ENCODE measurements around the gene NAALADL1.

The NAALADL1 gene

DNA sequence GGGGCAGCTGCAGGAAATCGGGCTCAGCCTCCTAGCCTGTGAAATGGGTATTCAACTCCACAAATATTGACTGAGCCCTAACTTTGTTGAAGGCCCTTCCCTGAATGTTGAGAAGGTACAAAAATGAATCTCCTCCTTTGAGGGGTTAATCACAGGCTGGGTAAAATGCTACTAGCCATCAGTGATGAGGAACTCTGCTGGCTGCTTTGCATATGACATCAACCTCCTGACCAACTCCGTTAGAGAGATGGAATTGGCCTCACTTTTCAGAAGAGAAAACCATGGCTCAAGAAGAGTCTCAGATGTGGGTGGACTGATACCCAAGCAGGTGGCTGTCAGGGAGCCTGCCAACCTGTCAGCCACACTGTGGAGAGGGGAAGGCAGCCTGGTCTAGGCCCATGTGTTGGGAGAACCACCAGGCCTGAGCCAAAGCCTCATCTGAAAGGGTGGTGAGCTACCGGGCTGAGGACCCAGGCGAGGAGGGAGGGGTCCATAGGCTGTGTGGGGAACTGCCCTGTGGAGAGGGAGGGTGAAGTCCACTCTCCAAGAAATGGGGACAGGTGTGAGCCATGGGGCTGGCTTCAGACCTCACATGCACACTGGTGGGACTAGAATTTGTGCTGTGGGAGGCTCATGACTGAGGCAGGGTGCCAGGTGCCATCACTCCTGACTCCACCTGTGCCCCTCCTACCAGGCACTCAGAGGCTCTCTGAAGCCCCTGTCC lies 13.7 kb upstream of the NAALADL1 start:
- H3K4me3 ChIP-seq (ENCODE audit: low read depth, low read length), result no peak overlapping the region

DNA sequence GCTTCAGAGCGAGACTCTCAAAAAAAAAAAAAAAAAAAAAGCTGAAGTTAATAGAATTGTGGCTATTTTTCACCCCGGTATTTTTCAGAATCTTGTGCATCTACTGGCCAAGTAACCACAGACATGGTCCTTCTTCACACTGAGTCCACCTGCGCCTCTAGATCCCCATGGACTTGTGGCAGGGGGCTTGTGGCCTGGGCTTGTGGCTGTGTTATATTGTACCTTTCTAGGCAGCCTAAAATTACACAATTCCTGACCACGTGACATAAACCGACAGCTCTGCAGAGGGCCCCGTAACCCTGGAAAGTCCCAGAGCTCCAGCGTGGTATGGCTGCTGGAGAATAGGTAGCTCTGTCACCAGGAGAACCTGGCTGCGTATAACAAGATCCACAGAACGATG lies 10.9 kb upstream of the NAALADL1 start:
- in situ Hi-C loops (cut with HindIII; ENCODE audit: low sequenced_read_pairs), result no loop called here
- no peak overlapping the region for H3K4me3 ChIP-seq (ENCODE audit: low read depth, low read length)
- TF ChIP-seq, protein P1, sequence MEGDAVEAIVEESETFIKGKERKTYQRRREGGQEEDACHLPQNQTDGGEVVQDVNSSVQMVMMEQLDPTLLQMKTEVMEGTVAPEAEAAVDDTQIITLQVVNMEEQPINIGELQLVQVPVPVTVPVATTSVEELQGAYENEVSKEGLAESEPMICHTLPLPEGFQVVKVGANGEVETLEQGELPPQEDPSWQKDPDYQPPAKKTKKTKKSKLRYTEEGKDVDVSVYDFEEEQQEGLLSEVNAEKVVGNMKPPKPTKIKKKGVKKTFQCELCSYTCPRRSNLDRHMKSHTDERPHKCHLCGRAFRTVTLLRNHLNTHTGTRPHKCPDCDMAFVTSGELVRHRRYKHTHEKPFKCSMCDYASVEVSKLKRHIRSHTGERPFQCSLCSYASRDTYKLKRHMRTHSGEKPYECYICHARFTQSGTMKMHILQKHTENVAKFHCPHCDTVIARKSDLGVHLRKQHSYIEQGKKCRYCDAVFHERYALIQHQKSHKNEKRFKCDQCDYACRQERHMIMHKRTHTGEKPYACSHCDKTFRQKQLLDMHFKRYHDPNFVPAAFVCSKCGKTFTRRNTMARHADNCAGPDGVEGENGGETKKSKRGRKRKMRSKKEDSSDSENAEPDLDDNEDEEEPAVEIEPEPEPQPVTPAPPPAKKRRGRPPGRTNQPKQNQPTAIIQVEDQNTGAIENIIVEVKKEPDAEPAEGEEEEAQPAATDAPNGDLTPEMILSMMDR (IDR thresholded peaks at IDR 0.05; ENCODE audit: low read depth, low read length), result no peak
- DNase-seq (ENCODE audit: low read depth, low spot score), result no peak

More for the DNA sequence above, 13.7 kb upstream of the NAALADL1 start:
- TF ChIP-seq, protein P1 (IDR thresholded peaks at IDR 0.05; ENCODE audit: low read depth, low read length), result no peak
- in situ Hi-C loops (cut with HindIII; ENCODE audit: low sequenced_read_pairs), result no loop called here
- DNase-seq (ENCODE audit: low read depth, low spot score), result no peak

DNA sequence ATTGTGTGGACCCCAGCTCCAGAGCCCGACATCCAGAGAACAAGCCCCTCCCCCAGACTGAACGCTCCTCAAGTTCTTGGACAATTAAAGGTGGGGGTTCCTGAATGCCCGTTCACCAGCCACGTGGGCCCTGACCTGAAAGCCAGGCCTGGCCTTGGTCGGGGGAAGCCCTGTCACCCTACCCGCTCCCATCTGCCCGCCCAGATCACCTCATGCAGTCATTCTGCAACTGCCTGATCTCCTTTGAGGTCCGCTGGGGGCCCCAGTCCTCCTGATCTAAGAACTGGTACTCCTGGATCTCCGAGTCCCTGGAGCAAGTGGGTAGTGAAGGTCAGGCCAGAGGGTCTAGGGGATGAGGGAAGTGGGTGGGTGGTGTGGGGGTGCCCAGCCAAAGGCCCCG lies 9.1 kb upstream of the NAALADL1 start:
- in situ Hi-C loops (cut with HindIII; ENCODE audit: low sequenced_read_pairs), result no loop called here
- DNase-seq (ENCODE audit: low read depth, low spot score), result no peak
- TF ChIP-seq, protein P1 (IDR thresholded peaks at IDR 0.05; ENCODE audit: low read depth, low read length), result no peak
- H3K4me3 ChIP-seq (ENCODE audit: low read depth, low read length), result no peak overlapping the region

DNA sequence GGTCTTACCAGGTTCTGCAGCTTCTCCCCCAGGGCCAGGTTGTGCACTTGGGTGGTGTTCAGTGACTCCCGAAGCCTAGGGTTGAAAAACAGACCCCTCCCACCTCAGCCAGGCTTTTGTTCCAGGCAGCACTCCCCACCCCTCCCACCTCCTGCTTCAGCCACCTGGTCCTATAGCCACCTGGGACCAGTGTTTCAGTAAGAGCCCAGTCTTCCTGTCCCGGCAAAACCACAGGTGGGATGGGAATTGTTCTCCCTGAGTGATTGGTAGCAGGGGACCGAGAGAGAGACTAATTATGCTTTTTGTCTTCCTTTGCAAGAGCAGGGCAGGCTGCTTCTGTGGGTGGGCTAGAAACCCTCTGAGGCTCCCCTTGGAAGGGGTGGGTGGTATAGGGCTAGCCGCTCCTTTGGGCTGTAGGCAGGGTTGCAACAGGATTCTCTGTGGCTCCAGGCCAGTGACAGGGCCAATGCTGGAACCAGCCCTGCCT lies 8.5 kb upstream of the NAALADL1 start:
- H3K4me3 ChIP-seq (ENCODE audit: low read depth, low read length), result no peak overlapping the region
- TF ChIP-seq, protein P1 (IDR thresholded peaks at IDR 0.05; ENCODE audit: low read depth, low read length), result no peak
- in situ Hi-C loops (cut with HindIII; ENCODE audit: low sequenced_read_pairs), result no loop called here
- no peak for DNase-seq (ENCODE audit: low read depth, low spot score)

DNA sequence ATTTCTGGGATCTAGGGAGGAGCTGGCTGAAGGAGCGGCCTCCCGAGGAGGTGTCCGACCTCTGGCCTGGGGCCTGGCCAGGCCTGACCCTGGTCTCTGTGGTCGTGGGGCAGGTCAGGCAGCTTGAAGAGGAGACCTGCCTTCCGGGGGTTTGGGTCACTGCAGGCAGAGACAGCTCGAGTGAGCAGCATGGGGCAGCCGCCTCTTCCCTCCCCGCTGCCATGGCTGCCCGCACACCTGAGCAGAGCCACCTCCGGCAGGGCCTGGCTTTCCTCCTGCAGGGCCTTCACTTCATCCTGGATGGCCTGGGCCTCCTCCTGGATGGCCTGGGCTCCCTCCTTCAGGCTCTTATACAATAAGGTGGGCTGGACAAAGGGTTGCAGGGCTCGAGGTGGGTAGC lies 8.0 kb upstream of the NAALADL1 start:
- no peak overlapping the region for H3K4me3 ChIP-seq (ENCODE audit: low read depth, low read length)
- DNase-seq (ENCODE audit: low read depth, low spot score), result no peak
- TF ChIP-seq, protein P1 (IDR thresholded peaks at IDR 0.05; ENCODE audit: low read depth, low read length), result no peak
- in situ Hi-C loops (cut with HindIII; ENCODE audit: low sequenced_read_pairs), result no loop called here

DNA sequence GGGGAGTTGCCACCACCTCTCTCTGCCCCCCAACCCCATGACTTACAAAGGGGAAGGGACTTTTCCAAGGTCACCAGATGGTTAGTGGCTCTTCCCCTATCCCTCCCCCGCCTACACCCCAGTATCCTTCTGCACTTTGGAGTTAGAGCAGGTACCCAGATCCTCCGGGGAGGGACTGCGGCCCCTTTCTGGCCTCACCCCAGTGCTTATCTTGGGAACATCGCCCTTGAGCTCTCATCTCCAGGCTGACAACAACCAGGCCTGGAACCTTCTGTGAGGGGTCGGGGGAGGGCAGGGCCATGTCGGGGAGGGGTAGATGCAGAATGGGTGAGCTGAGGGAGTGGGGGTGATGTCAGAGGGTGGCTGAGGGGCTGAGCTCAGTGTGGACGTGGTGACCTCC lies 7.5 kb upstream of the NAALADL1 start:
- DNase-seq (ENCODE audit: low read depth, low spot score), result no peak
- no peak overlapping the region for H3K4me3 ChIP-seq (ENCODE audit: low read depth, low read length)
- in situ Hi-C loops (cut with HindIII; ENCODE audit: low sequenced_read_pairs), result no loop called here
- TF ChIP-seq, protein P1 (IDR thresholded peaks at IDR 0.05; ENCODE audit: low read depth, low read length), result no peak

Measured in astrocyte of the spinal cord (primary cell).